Activated CD4-positive, alpha-beta T cell treated with anti-CD3 and anti-CD28 coated beads, Interleukin-2, amount 10 ng/mL, durations not matched to agents 7 days and 5 days (primary cell): ENCODE measurements around the gene CSNK1G2. TPM values are rescaled to one million over a fixed set of nuclear protein-coding genes. Genes with fewer than 3 reads are reported as not detected.

ENCODE experiments used
- CTCF ChIA-PET: fragments of 350-600 bp; sonication (Branson Sonifier 250); formaldehyde crosslinking; loops from one replicate; lab custom pipeline; 2021; ENCODE audit warnings: antibody characterized with exemption; lab: Charles Lee
- POLR2A ChIA-PET: fragments of 350-600 bp; sonication (Branson Sonifier 250); formaldehyde crosslinking; loops from one replicate; lab custom pipeline; 2021; ENCODE audit warnings: antibody characterized with exemption; lab: Charles Lee
- DNase-seq: peaks from one replicate; pipeline ENCODE4 v3.0.0-alpha.2; 2020
- H3K27ac Mint-ChIP-seq: one replicate; pipeline ENCODE4 v1.8.0; 2021; ENCODE audit warnings: mild to moderate bottlenecking, moderate library complexity, mixed read lengths
- H3K27me3 Mint-ChIP-seq: one replicate; pipeline ENCODE4 v1.8.0; 2021; ENCODE audit warnings: mixed read lengths
- H3K36me3 Mint-ChIP-seq: one replicate; pipeline ENCODE4 v1.8.0; 2021; ENCODE audit warnings: low read depth, mixed read lengths
- H3K4me1 Mint-ChIP-seq: one replicate; pipeline ENCODE4 v1.8.0; 2021; ENCODE audit warnings: mixed read lengths
- H3K4me3 Mint-ChIP-seq: one replicate; pipeline ENCODE4 v1.8.0; 2021; ENCODE audit warnings: mild to moderate bottlenecking, moderate library complexity, mixed read lengths
- H3K9me3 Mint-ChIP-seq: one replicate; pipeline ENCODE4 v1.8.0; 2021; ENCODE audit warnings: mixed read lengths
- total RNA-seq, 2 experiments: library from RNA; stranded (reverse); gene quantifications; one replicate each; pipeline ENCODE4 v1.2.3, GENCODE V29; 2021

Gene CSNK1G2
- total RNA-seq, 2 experiments from 2014 or later: 112 to 119 TPM

- no peak for DNase-seq
- no peaks in the 10 kb centered on the region for H3K9me3 Mint-ChIP-seq
- H3K4me1 Mint-ChIP-seq: peaks cover 15% of the 10 kb centered on the region
- no peak overlapping the region for H3K4me3 Mint-ChIP-seq
- ChIA-PET POLR2A (interaction anchor here (0.6 kb wide), 1 partner anchor 273 kb away, joined by 4 read pairs; the partner anchor contains the start of gene PLEKHJ1), CTCF (interaction anchor here (1.2 to 1.8 kb wide), 3 partner anchors 12 to 32 kb away, joined by 3 to 4 read pairs (median 4); no protein-coding TSS in a partner anchor)
- no peaks in the 10 kb centered on the region for H3K27me3 Mint-ChIP-seq
- no peak overlapping the region for H3K27ac Mint-ChIP-seq
- peaks cover 4% of the 10 kb centered on the region for H3K36me3 Mint-ChIP-seq
These were observed 21.7 kb downstream of the CSNK1G2 start for GRCh38 chr19:1962674-1963073.

GRCh38 chr19:1967087-1967608 lies 26.2 kb downstream of the CSNK1G2 start:
- Mint-ChIP-seq H3K4me3 (no peak overlapping the region), H3K36me3 (peaks cover 4% of the 10 kb centered on the region), H3K27ac (peak overlapping the region; percentile 84), H3K4me1 (peaks cover 13% of the 10 kb centered on the region), H3K27me3 (no peaks in the 10 kb centered on the region), H3K9me3 (no peaks in the 10 kb centered on the region)
- peak; percentile 42 for DNase-seq
- CTCF ChIA-PET: no interaction called here
- POLR2A ChIA-PET: no interaction called here

GRCh38 chr19:1968279-1969175 lies 27.6 kb downstream of the CSNK1G2 start:
- H3K27ac Mint-ChIP-seq: no peak overlapping the region
- CTCF ChIA-PET: no interaction called here

GRCh38 chr19:1969176-1970002 lies 28.4 kb downstream of the CSNK1G2 start:
- POLR2A ChIA-PET: no interaction called here
- Mint-ChIP-seq H3K9me3 (no peaks in the 10 kb centered on the region), H3K4me1 (peaks cover 16% of the 10 kb centered on the region), H3K36me3 (peaks cover 2% of the 10 kb centered on the region), H3K4me3 (no peak overlapping the region), H3K27ac (no peak overlapping the region), H3K27me3 (no peaks in the 10 kb centered on the region)
- DNase-seq: no peak
- CTCF ChIA-PET: interaction anchor here (1.3 kb wide), 1 partner anchor 79 kb away, joined by 3 read pairs; no protein-coding TSS in a partner anchor

More at GRCh38 chr19:1968279-1969175, 27.6 kb downstream of the CSNK1G2 start:
- Mint-ChIP-seq H3K4me1 (peaks cover 15% of the 10 kb centered on the region), H3K9me3 (no peaks in the 10 kb centered on the region), H3K4me3 (no peak overlapping the region), H3K36me3 (peaks cover 2% of the 10 kb centered on the region), H3K27me3 (no peaks in the 10 kb centered on the region)
- no peak for DNase-seq
- POLR2A ChIA-PET: no interaction called here

- Mint-ChIP-seq H3K9me3 (no peaks in the 10 kb centered on the region), H3K27me3 (no peaks in the 10 kb centered on the region), H3K4me1 (peaks cover 16% of the 10 kb centered on the region), H3K27ac (no peak overlapping the region), H3K36me3 (peaks cover 7% of the 10 kb centered on the region), H3K4me3 (no peak overlapping the region)
- ChIA-PET POLR2A (no interaction called here), CTCF (interaction anchor here (1.3 kb wide), 1 partner anchor 78 kb away, joined by 3 read pairs; no protein-coding TSS in a partner anchor)
- no peak for DNase-seq
These were observed 29.2 kb downstream of the CSNK1G2 start for GRCh38 chr19:1970003-1970805.

- POLR2A ChIA-PET: no interaction called here
- DNase-seq: no peak
- Mint-ChIP-seq H3K27ac (no peak overlapping the region), H3K27me3 (no peaks in the 10 kb centered on the region), H3K4me1 (peaks cover 14% of the 10 kb centered on the region), H3K36me3 (peaks cover 11% of the 10 kb centered on the region), H3K4me3 (no peak overlapping the region), H3K9me3 (no peaks in the 10 kb centered on the region)
- CTCF ChIA-PET: interaction anchor here (1.3 kb wide), 1 partner anchor 78 kb away, joined by 3 read pairs; no protein-coding TSS in a partner anchor
These were observed 30.0 kb downstream of the CSNK1G2 start for GRCh38 chr19:1970806-1971502.

- peak overlapping the region; percentile 25 for H3K27ac Mint-ChIP-seq
- no peak overlapping the region for H3K4me3 Mint-ChIP-seq
- no peaks in the 10 kb centered on the region for H3K9me3 Mint-ChIP-seq
- H3K27me3 Mint-ChIP-seq: no peaks in the 10 kb centered on the region
- peaks cover 11% of the 10 kb centered on the region for H3K36me3 Mint-ChIP-seq
- POLR2A ChIA-PET: no interaction called here
- DNase-seq: no peak
- CTCF ChIA-PET: no interaction called here
- peaks cover 3% of the 10 kb centered on the region for H3K4me1 Mint-ChIP-seq
These were observed 33.6 kb downstream of the CSNK1G2 start for GRCh38 chr19:1974381-1975161.

- H3K27me3 Mint-ChIP-seq: no peaks in the 10 kb centered on the region
- peaks cover 11% of the 10 kb centered on the region for H3K36me3 Mint-ChIP-seq
- no peak for DNase-seq
- ChIA-PET CTCF (interaction anchor here (0.6 kb wide), 2 partner anchors 45 to 207 kb away, joined by 3 read pairs; no protein-coding TSS in a partner anchor), POLR2A (no interaction called here)
- H3K4me1 Mint-ChIP-seq: peaks cover 3% of the 10 kb centered on the region
- H3K27ac Mint-ChIP-seq: no peak overlapping the region
- H3K9me3 Mint-ChIP-seq: no peaks in the 10 kb centered on the region
- no peak overlapping the region for H3K4me3 Mint-ChIP-seq
These were observed 34.1 kb downstream of the CSNK1G2 start for GRCh38 chr19:1975162-1975480.

GRCh38 chr19:1977120-1977519 lies 36.1 kb downstream of the CSNK1G2 start:
- no peaks in the 10 kb centered on the region for H3K27me3 Mint-ChIP-seq
- peaks cover 3% of the 10 kb centered on the region for H3K4me1 Mint-ChIP-seq
- no peaks in the 10 kb centered on the region for H3K9me3 Mint-ChIP-seq
- no peak for DNase-seq
- H3K36me3 Mint-ChIP-seq: peaks cover 15% of the 10 kb centered on the region
- H3K27ac Mint-ChIP-seq: no peak overlapping the region
- ChIA-PET CTCF (no interaction called here), POLR2A (interaction anchor here (0.6 kb wide), 1 partner anchor 107 kb away, joined by 13 read pairs; no protein-coding TSS in a partner anchor)
- H3K4me3 Mint-ChIP-seq: no peak overlapping the region

- CTCF ChIA-PET: interaction anchor here (0.6 kb wide), 1 partner anchor 48 kb away, joined by 3 read pairs; no protein-coding TSS in a partner anchor
- peaks cover 2% of the 10 kb centered on the region for H3K4me1 Mint-ChIP-seq
- H3K36me3 Mint-ChIP-seq: peaks cover 16% of the 10 kb centered on the region
- H3K9me3 Mint-ChIP-seq: no peaks in the 10 kb centered on the region
- POLR2A ChIA-PET: no interaction called here
- H3K27me3 Mint-ChIP-seq: no peaks in the 10 kb centered on the region
- H3K27ac Mint-ChIP-seq: no peak overlapping the region
- DNase-seq: no peak
- H3K4me3 Mint-ChIP-seq: no peak overlapping the region
These were observed 37.4 kb downstream of the CSNK1G2 start for GRCh38 chr19:1978346-1978894.

- no peaks in the 10 kb centered on the region for H3K27me3 Mint-ChIP-seq
These were observed 38.0 kb downstream of the CSNK1G2 start for GRCh38 chr19:1979017-1979416.

More at GRCh38 chr19:1979017-1979416, 38.0 kb downstream of the CSNK1G2 start:
- CTCF ChIA-PET: interaction anchor here (0.8 kb wide), 1 partner anchor 12 kb away, joined by 4 read pairs; no protein-coding TSS in a partner anchor
- Mint-ChIP-seq H3K4me1 (no peaks in the 10 kb centered on the region), H3K27ac (no peak overlapping the region), H3K36me3 (peaks cover 18% of the 10 kb centered on the region), H3K9me3 (no peaks in the 10 kb centered on the region), H3K4me3 (no peak overlapping the region)
- POLR2A ChIA-PET: no interaction called here
- no peak for DNase-seq
